NCI-H2029 treated with DMSO at 0.1 percent for 48 hours (cell line): ENCODE results near the gene ENG.

ENCODE experiments used
- DNase-seq: peaks from one replicate; lab custom pipeline; 2025; lab: John Stamatoyannopoulos, UW

ENG gene

GRCh38 chr9:127773272-127773671 is 81.2 kb downstream of the ENG start:
- no peak for DNase-seq

DNA sequence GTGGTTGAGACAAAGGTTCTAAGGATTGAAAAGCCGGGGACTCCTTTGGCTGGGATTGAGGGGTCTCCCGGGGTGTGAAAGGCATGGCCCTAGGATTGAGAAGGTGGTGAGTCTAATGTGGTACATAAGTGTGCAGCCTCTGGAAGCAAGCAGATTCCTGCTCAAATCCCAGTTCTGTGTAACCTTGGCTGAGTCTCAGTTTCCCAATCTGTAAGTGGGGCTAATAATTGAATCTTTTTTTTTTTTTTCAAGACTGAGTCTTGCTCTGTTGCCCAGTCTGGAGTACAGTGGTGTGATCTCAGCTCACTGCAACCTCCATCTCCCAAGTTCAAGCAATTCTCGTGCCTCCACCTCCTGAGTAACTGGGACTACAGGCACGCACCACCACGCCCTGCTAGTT is 81.9 kb downstream of the ENG start:
- no peak for DNase-seq

DNA sequence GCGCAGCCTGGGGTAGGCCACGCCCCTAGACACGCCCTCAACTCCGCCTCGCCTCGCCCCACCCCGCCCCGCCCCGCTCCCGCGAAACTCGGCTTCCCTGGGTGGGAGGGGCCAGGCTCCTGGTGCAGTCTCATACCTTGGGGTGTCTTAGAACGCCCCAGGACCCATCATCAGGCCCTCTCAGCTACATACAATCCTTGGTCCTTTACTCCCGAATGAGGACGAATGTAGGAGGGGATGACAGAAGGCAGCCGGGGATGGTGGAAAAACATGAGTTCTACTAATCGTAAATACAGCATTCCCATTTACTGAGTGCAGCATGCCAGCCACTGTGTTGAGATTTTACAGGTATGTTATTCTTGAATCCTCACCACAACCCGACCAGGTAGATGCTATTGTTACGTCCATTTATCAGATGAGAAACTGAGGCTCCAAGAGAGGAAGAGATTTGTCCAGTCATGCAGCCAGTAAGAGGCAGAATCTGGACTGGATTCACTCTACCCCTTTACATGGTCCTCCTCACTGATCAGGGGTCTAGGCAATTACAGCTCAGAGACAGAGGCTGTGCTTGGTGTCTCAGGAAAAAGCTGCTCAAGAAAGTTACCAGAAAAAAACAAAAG is 82.8 kb downstream of the ENG start:
- DNase-seq: no peak

- DNase-seq: peak; percentile 92
Measured at GRCh38 chr9:127770905-127771569, 83.4 kb downstream of the ENG start.

DNA sequence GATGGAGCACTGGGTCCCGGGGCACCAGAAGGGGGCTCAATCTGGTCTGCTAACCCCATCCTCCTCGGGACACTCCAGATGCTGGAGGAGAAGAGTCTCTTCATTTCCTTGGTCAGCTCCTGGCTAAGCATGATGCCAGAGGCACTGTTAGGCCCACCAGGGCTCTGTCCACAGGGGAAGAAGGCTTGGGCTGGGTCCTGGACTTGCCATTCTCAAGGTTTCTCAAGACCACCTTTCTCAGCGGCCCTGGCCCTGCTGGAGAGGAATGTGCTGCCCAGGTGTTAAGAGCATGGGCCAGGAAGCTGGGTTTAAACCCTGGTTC is 83.9 kb downstream of the ENG start:
- no peak for DNase-seq

DNA sequence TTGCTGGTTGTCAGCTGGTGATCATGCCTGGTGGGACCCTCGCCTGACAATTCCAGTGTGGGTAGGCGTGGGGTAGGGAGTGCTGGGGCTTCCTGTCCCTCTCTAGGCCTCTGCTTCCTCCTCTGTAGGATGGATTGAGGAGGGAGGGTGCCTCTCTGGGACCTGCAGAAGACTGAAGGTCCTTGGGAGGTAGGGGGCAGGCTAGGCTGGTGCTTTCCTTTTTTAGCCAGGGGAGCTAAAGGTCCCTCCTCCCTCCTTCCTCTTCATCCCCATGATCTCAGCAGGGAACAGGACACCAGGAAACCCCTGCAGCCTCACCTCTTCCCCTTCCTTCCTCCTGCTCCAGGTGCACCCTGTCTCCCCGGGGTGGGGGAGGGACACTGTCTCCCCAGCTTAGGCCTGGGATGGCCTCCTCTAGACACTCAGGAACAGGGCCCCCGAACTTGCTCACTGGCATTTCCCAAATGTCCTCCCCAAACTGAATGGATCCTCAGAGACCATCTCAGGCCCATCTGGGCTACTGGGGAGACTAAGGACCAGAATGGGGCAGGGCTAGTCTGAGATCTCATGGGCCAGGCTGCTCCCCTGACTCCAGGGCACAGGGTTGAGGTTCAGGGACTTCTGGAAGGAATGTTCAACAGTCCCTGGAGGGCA is 84.4 kb downstream of the ENG start:
- no peak for DNase-seq

GRCh38 chr9:127769101-127769500 is 85.4 kb downstream of the ENG start:
- no peak for DNase-seq

- DNase-seq: no peak
Measured at GRCh38 chr9:127768698-127769097, 85.8 kb downstream of the ENG start.

GRCh38 chr9:127767909-127768331 is 86.5 kb downstream of the ENG start:
- DNase-seq: no peak

GRCh38 chr9:127767410-127767809 is 87.0 kb downstream of the ENG start:
- DNase-seq: no peak

- DNase-seq: no peak
Measured at GRCh38 chr9:127765418-127765817, 89.0 kb downstream of the ENG start.
